HG03045 (cell line): Measurements from ENCODE around the gene CA5A.
A peak's percentile ranks its signal among the peaks of the same experiment; 100 is the strongest.

Source experiments
- ATAC-seq: cut with Tn5 transposase; IDR thresholded peaks from one replicate; pipeline ENCODE4 v1.9.1; 2021; ENCODE audit warnings: mild to moderate bottlenecking, moderate library complexity; ENCODE audit not compliant: unreplicated experiment

The CA5A gene

GRCh38 chr16:87964049-87964659 is 27.8 kb upstream of the CA5A start:
- no peak for ATAC-seq

GRCh38 chr16:87963400-87963799 is 27.1 kb upstream of the CA5A start:
- ATAC-seq = no peak

- ATAC-seq = no peak
Measured at GRCh38 chr16:87961623-87962022, 25.3 kb upstream of the CA5A start.

DNA sequence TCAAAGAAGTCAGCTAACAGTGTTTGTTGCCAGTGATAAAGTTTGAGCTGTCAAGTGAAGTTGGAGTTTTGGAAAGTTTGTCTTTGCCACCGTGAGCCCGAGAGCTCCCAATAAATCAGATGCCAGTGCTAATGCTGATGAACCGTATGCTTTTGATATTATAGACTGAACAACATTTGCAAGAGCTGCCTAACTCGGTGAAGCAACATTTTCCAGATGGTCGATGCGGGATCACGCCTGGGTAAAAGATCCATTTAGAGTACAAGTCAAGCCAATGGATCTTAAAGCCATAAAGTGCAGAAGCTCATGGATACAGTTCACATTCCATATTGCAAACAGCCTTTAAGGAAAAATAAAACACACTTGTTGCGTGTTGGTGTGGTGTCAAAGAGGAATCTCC is 24.5 kb upstream of the CA5A start:
- no peak for ATAC-seq

DNA sequence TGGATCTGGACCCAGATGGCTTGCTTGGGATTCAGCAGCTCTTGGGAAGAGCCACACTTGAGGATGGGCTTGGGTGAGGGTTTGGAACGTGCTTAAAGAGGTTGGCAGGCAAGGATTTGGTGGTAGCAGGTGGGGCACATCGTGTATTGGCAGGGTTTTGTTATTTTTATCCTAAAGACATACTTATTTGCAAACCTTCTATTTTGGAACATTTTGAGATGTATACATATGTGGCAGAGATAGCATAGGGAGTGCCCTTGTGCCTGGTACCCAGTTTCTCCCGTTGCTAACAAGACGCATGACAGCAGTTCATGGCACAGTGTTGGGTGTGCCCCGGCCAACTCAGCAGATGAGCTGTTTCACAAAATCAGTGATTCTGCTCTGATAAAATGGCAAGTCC is 24.0 kb upstream of the CA5A start:
- ATAC-seq = no peak

GRCh38 chr16:87959391-87959990 is 23.2 kb upstream of the CA5A start:
- no peak for ATAC-seq

GRCh38 chr16:87958632-87959031 is 22.3 kb upstream of the CA5A start:
- no peak for ATAC-seq

GRCh38 chr16:87957296-87958094 is 21.2 kb upstream of the CA5A start:
- ATAC-seq = no peak

DNA sequence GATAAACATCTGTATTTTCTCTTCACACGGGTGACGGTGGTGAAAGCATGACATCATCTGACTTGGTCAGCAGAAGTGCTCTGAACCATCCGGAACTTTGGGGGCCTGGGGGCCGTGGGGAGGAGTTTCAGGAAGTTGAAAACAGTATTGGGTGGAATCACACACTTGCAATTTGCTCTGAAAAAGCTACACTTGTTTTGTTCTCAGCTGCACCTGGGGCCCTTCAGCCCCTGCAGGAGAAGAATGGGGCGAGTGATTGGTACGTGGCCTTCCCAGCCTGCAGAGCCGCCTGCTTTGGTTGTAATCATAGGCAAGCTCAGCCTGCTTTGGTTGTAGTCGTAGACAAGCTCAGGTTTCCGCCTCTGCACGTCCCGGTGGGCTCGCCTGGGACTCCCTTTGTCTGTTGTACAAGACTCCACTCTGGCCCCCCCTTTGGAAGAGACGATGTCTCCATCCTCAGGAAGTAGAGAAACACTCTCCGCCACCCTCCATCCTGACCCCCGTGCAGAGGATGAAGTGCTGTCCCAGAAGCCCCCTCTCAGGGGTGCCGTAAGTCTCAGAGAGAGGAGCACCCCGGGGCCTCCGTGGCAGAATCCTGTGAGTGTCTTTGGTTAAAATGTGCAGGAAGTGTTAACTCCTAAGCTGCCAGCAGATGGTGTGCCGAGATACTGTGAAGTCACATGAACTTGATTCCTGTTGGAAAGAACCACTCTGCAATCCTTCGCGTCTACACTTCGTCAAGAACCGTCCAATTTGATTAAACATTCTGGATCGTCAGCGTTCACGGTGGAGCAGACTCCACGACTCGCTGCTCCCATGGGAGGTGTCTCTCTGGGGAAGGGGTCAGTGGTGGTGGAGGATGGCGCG is 20.3 kb upstream of the CA5A start:
- no peak for ATAC-seq

- no peak for ATAC-seq
Measured at GRCh38 chr16:87956098-87956364, 19.7 kb upstream of the CA5A start.

DNA sequence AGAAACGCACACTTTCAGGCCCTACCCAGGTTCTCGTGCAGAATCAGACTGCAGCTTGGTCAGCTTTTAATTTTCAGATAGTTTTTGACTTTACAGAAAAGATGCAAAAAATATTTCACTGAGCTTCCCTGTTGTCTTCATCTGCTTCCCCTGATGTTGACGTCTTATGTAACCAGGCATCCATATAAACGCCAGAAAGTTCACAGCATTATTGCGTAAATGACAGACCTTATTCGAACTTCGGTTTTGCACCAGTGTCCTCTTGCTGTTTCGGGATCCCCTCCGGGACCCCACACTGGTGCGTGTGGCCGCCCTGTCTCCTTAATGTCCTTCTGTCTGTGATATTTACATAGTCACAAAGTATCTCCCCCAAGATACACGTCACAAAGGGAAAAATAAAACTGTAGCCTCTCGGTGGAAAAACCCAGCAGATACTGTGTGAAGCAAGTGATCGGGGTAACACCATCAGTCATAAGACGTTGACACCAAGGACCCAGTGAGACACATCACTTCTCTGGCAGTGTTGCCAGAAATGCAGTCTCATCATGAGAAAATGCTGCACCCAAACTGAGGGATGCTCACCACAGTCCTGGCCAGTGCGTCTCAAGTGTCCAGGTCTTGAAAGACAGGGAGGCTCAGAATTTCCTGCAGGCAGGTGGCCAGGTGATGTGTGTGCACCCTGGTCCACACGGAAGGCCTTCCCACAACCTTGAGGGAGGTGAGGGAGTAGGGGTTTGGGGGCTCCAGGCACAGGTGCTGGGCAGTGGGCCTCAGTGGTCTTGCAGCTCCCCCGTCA is 19.2 kb upstream of the CA5A start:
- no peak for ATAC-seq

DNA sequence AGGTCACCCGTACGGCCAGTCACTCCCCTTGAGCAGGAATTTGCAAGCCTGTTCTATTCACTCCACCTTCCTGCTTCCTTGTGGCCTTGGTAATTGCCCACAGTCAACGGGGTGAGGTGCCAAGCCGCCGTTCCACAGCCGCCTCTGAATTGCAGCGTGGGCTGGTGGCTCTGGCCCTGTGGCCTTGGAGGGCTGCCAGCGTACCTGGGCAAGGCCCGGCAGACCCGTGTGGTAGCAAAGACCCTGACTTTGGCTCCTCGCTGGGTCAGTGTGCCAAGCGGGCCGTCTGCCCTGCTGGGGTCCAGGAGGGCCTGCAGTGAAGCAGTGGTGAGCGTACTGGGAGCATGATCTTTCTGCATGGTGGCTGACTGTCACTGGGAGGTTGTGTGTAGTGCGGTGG is 18.5 kb upstream of the CA5A start:
- no peak for ATAC-seq

DNA sequence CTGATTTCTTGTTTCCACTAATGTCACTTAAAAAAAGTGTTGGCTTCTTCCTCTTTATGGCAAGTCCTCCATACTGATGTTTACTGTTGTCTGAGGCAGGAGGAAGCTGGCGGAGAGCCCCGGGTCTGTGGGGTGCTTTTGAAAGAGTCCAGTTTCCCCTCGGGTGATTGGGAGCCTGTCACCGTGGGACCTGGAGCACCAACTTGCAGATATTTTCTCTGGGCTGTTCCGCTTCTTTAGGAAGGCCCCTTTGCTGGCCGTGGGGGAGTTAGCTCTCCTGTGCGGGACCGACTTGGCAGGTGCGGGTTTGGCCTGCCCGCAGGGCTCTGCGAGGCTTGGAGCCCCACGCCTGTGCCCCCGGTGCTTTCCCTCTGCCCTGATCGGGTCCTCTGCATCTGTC is 18.0 kb upstream of the CA5A start:
- ATAC-seq = no peak

- ATAC-seq = no peak
Measured at GRCh38 chr16:87953308-87954215, 17.2 kb upstream of the CA5A start.

DNA sequence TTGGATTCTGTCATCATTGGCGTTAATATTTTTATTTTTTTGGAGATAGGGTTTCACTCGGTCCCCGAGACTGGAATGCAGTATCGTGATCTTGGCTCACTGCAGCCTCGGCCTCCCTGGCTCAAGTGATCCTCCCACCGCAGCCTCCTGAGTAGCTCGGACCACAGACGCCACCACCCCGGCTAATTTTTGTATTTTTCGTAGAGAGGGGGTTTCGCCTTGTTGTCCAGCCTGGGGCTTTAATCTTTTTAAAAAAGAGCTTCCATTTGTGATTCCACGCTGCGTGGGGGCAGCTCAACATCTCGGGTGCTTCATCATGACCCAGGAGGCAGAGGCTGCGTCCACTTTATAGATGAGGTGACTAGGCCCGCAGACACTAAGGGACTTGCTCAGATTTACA is 16.4 kb upstream of the CA5A start:
- no peak for ATAC-seq

- peak; percentile 6 for ATAC-seq
Measured at GRCh38 chr16:87951552-87952538, 15.5 kb upstream of the CA5A start.

- peak; percentile 79 for ATAC-seq
Measured at GRCh38 chr16:87950765-87951551, 14.6 kb upstream of the CA5A start, which contains the start of gene BANP. Gene BANP, plus strand, starts transcription at chr16:87951434. Its CDS starts 23,682 bp downstream, at chr16:87975116.
